ENCODE results near the gene RNF14.

DNA sequence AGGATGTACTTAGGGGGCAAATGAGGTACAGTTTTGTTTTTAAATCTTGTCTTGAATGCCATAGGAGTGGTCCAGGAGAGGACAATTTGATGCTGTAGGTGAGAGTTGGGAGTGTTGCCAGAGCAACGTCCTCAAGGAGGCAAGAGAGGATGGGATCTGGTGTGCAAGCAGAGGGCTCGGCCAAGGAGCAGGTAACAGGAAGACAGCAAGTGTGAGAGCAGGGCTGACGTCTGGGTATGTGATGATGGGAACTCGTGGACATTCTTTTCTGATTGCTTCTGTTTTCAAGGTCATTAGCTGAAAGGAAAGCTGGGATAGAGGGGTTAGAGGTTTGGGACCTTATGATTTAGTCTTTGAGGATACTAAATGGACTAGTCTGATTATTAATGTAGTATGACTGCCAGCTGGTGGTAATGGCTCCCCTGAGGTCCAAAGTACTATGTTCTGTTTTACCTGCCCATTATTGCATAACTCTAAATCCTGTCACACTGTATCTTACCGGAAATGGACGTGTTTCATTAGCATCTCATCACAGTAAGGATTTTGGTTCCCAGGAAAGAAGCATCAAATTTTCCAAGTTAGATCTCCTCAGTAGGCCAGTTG lies 28.6 kb downstream of the RNF14 start:
- TF ChIP-seq, protein P1, sequence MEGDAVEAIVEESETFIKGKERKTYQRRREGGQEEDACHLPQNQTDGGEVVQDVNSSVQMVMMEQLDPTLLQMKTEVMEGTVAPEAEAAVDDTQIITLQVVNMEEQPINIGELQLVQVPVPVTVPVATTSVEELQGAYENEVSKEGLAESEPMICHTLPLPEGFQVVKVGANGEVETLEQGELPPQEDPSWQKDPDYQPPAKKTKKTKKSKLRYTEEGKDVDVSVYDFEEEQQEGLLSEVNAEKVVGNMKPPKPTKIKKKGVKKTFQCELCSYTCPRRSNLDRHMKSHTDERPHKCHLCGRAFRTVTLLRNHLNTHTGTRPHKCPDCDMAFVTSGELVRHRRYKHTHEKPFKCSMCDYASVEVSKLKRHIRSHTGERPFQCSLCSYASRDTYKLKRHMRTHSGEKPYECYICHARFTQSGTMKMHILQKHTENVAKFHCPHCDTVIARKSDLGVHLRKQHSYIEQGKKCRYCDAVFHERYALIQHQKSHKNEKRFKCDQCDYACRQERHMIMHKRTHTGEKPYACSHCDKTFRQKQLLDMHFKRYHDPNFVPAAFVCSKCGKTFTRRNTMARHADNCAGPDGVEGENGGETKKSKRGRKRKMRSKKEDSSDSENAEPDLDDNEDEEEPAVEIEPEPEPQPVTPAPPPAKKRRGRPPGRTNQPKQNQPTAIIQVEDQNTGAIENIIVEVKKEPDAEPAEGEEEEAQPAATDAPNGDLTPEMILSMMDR (conservative IDR thresholded peaks at IDR 0.05; ENCODE audit: low read length) = no peak
- no peak for TF ChIP-seq EZH2phosphoT487 (IDR thresholded peaks at IDR 0.05; ENCODE audit: borderline replicate concordance)
